Measurements from ENCODE around the gene GNG8.
A peak's percentile ranks its signal among the peaks of the same experiment; 100 is the strongest.
"Not testable (repeated sequence)": the region's sequence is repeated elsewhere in the genome, so short reads cannot be mapped to it uniquely, and the experiment has no call there.

The GNG8 gene

GRCh38 chr19:46644720-46645119 is 8.7 kb upstream of the GNG8 start:
- no peak for DNase-seq

- no peak for DNase-seq
Measured at GRCh38 chr19:46640656-46641055, 4.7 kb upstream of the GNG8 start.

- DNase-seq = no peak
Measured at GRCh38 chr19:46639358-46640182, 3.6 kb upstream of the GNG8 start.

GRCh38 chr19:46637224-46637623 is 1.2 kb upstream of the GNG8 start:
- DNase-seq = no peak

GRCh38 chr19:46634656-46635218 is 1.3 kb downstream of the GNG8 start:
- DNase-seq = no peak

- peak; percentile 92 for DNase-seq
Measured at GRCh38 chr19:46634045-46634655, 1.9 kb downstream of the GNG8 start.

GRCh38 chr19:46633130-46633529 is 2.9 kb downstream of the GNG8 start:
- DNase-seq = no peak

GRCh38 chr19:46631481-46631880 is 4.5 kb downstream of the GNG8 start:
- DNase-seq = no peak

GRCh38 chr19:46630586-46631205 is 5.3 kb downstream of the GNG8 start:
- DNase-seq = no peak

GRCh38 chr19:46629546-46630025 is 6.4 kb downstream of the GNG8 start:
- DNase-seq = no peak

GRCh38 chr19:46628970-46629369 is 7.0 kb downstream of the GNG8 start:
- not testable (repeated sequence) for DNase-seq

- DNase-seq = no peak
Measured at GRCh38 chr19:46626446-46626845, 9.6 kb downstream of the GNG8 start.

GRCh38 chr19:46625731-46626130 is 10.3 kb downstream of the GNG8 start:
- DNase-seq = no peak

GRCh38 chr19:46624958-46625661 is 10.9 kb downstream of the GNG8 start, which contains the start of gene PTGIR:
Gene PTGIR, minus strand, starts transcription at chr19:46625089. Its CDS starts 864 bp downstream, at chr19:46624225.
- DNase-seq = no peak

- DNase-seq = no peak
Measured at GRCh38 chr19:46623915-46624502, 12.0 kb downstream of the GNG8 start.

- DNase-seq = no peak
Measured at GRCh38 chr19:46622118-46622446, 13.9 kb downstream of the GNG8 start.

- no peak for DNase-seq
Measured at GRCh38 chr19:46621191-46622117, 14.5 kb downstream of the GNG8 start.

- DNase-seq = no peak
Measured at GRCh38 chr19:46620716-46621115, 15.3 kb downstream of the GNG8 start.

- DNase-seq = no peak
Measured at GRCh38 chr19:46620267-46620666, 15.7 kb downstream of the GNG8 start.

- no peak for DNase-seq
Measured at GRCh38 chr19:46618670-46619231, 17.3 kb downstream of the GNG8 start.

- no peak for DNase-seq
Measured at GRCh38 chr19:46617601-46618000, 18.4 kb downstream of the GNG8 start.

All from effector CD4-positive, alpha-beta T cell (primary cell).